ENCODE results near the gene CDC6.
"Not testable (repeated sequence)": the region's sequence is repeated elsewhere in the genome, so short reads cannot be mapped to it uniquely, and the experiment has no call there.

CDC6 gene

DNA sequence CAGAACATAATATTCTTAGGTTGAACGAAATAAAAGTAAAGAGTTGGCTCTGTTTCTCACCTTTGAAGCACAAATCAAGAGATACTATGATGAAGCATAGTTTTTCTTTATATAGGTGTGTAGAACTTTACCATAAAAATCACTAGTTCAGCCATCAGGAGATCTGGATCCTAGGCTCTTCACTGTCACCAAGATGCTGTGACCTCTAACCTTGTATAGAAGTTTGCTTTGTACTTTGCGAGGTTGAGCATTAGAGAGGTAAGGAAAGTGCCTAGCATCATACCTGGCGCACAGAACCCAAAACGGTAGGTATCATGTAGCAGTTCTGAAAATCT lies 553 bp upstream of the CDC6 start:
- no peak for DNase-seq (ENCODE audit: low spot score)

DNA sequence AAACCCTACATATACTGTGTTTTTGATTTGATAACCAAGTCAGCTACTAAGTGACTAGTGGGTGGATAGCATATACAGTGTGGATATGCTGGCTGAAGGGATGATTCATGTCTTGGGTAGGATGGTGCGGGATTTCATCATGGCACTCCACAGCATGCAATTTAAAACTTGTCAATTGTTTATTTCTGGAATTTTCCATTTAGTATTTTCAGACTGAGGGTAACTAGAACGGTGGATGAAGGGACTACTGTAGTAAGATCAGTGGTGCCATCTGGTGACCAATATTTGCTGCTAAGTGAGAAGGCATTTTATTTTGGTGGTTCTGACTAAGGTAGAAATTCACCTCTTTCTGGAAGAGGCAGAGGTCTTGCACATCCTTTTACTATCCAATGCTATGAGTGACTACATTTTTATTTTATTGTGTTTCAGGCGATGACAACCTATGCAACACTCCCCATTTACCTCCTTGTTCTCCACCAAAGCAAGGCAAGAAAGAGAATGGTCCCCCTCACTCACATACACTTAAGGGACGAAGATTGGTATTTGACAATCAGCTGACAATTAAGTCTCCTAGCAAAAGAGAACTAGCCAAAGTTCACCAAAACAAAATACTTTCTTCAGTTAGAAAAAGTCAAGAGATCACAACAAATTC lies 3.1 kb downstream of the CDC6 start:
- DNase-seq (ENCODE audit: low spot score) = peak; percentile 69

DNA sequence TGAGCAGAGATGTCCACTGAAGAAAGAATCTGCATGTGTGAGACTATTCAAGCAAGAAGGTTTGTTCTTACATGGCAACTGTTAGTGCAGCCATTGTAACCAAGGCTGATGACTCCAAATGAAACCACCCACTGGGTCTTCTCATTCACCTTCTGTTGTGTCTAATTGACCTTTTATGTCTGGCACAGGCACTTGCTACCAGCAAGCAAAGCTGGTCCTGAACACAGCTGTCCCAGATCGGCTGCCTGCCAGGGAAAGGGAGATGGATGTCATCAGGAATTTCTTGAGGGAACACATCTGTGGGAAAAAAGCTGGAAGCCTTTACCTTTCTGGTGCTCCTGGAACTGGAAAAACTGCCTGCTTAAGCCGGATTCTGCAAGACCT lies 3.6 kb downstream of the CDC6 start:
- no peak for DNase-seq (ENCODE audit: low spot score)

DNA sequence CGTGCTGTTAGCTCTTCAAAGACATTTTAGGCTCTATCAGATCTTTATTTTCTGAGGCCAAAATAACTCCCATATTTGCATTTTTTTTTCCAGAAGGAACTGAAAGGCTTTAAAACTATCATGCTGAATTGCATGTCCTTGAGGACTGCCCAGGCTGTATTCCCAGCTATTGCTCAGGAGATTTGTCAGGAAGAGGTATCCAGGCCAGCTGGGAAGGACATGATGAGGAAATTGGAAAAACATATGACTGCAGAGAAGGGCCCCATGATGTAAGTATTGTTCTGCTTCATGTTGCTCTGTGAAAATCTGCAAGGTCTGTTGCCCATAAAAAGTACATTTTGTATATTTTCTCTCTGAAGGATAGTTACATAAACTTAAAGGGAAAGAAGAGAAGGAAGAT lies 5.7 kb downstream of the CDC6 start:
- DNase-seq (ENCODE audit: low spot score) = no peak

DNA sequence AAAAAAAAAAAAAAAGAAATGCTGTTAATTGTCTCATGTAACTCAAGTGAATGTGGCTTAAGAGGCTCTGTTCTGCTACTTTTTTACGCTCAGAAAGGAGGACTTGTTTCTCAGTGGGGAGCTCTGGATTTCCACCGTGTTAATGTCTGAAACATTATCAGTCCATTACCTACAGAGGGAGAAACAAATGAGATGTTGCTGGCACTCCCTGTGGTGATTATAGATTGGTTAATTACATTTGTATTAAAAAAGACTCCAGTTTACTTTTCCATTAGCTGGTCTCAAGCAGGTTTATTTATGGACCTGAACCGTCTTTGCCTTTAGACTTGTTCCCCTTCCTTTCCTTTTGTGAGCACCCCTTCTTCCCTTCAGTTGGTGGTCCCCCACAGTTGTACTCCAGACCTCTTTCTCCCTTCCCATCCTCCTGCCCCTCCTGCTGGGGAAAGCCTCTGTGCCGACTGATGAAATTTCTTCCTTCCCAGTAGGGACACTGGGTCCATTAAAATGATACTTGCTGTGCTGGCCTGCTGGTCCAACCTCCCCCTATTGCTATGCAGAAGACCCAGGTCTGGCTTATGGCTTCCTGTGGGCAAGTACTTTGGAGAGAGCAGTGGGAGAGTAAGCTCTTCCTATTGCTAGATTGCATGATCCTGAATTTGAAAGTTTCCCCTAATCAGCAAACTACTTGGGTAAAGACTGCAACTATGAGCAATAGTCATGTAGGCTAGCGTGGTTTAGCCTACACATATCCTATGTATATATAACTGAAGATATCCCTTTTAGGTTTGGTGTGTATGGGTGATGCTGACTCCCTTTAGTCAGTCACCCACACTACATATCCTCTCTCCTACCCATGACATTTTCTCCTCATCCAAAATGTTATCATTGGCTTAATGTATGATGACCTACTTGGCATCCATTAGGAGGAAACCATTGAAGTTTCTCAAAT lies 8.1 kb downstream of the CDC6 start:
- no peak for DNase-seq (ENCODE audit: low spot score)

DNA sequence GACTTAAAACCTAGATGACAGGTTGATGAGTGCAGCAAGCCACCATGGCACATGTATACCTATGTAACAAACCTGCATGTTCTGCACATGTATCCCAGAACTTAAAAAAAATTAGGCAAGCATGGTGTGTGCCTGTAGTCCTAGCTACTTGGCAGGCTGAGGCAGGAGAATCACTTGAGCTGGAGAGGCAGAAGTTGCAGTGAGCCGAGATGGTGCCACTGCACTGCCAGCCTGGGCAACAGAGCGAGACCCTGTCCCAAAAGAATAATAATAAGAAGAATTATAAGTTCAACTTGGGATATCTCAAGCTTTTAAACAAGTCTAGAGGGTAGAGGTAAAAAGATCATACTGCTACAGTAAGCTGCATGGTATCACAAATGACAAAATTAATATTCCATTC lies 9.8 kb downstream of the CDC6 start:
- no peak for DNase-seq (ENCODE audit: low spot score)

DNA sequence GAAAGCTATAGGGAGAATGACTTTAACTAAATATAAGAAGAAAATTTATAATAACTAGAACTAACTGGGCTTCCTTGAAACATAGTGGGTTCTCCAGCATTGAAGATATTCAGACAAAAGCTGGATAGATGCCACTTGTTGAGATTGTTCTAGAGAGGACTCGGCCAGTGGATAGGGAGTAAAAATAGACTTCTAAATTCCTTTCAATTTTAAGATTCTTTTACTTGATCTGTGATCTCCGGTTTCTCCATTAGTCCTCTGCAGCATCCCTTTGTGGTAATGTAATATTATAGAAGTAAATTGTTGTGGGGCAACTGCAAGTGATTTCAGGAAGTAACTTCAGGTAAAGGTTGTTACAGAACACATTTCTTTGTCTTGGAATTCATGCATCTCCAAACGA lies 11.0 kb downstream of the CDC6 start:
- peak; percentile 71 for DNase-seq (ENCODE audit: low spot score)

DNA sequence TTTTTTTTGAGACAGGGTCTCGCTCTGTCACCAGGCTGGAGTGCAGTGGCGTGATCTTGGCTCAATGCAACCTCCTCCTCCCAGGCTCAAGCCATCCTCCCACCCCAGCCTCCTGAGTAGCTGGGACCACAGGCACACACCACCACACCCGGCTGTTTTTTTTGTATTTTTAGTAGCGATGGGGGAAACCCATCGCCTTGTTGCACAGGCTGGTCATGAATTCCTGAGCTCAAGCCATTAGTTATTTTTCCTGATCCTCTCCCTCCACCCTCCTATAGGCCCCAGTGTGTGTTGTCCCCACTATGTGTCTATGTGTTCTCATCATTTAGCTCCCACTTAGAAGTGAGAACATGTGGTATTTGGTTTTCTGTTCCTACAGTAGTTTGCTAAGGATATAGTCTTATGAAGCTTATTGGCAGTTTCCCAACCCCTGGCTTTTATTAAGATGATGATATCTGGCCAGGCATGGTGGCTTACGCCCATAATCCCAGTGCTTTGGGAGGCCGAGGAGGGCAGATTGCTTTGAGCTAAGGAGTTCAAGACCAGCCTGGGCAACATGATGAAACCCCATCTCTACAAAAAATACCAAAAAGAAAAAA lies 11.6 kb downstream of the CDC6 start:
- not testable (repeated sequence) for DNase-seq (ENCODE audit: low spot score)

DNA sequence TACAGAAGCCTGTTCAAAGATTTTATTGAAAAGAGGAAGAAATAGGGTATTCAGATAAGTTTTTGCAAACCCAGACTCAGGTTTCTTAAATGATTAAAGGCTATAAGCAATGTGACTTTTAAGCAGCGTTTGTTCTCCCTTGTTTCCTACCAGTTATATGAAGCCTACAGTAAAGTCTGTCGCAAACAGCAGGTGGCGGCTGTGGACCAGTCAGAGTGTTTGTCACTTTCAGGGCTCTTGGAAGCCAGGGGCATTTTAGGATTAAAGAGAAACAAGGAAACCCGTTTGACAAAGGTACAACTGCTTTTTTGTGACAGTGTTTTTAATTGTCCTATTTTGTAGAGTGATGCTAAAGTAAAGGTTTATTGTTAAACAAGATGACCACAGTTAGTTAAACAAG lies 13.6 kb downstream of the CDC6 start:
- no peak for DNase-seq (ENCODE audit: low spot score)

DNA sequence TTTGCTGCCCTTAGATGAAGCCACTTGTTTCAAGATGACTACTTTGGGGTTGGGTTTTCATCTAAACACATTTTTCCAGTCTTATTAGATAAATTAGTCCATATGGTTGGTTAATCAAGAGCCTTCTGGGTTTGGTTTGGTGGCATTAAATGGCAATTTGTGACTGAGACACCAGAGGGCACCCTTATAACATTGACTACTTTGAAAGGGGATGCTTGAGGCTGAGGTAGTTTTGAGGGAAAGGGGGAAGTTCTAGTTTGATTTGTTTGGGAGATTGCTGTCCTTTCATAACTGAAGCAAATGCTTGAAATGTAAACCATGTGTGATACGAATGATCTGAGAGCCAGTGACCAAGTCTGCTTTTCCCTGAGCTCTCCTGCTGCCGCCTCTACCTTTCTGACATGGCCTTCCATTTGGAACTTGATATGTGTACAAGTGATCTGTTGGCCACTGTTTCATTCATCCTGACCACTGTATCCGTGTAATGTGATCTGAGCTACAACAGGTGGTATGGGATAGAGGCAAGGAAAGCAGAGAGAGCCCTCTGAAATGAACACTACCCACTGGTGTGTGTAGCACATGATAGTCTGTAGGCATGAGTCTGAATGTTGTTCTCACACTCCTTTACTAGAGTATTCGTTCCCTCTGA lies 15.5 kb downstream of the CDC6 start:
- no peak for DNase-seq (ENCODE audit: low spot score)

DNA sequence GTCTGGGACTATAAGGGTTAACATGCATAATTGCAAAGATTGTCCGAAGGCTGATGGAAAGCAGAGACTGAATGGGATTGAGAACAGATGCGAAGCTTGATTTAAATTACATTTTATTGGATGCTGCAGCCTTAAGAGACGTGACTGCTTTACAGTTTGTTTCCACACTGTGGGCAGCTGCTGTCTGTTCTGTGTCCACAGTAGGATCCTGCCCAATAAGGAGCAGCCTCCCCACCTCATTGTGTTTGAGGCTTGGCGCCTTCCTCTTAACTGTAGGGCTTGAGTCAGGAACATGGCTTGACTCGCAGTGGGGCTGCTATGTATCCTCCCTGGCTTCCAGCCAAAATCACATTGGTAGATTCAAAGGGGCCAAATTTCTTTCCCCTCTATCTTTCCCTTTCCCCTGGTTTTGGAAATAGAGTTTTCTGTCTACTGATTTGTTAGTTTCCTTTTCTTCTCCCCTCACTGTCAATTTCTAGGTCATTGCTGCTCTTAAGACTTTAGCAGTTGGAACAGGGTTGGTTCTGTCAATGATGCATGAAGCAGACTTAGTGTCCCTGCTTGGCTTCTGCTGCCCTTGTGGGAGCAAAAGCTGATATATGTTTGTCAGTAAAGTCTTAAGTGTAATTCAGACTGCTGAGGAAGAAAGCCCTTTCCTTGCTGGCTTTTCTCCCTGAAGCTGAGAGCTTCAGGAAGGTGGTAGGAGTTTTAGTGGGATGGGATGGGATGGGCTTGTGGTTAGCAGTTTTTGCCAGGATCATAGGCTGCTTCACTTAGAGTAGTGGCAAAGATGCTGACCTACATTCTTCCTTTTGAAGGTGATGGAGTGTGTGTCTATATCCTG lies 16.3 kb downstream of the CDC6 start:
- no peak for DNase-seq (ENCODE audit: low spot score)

DNA sequence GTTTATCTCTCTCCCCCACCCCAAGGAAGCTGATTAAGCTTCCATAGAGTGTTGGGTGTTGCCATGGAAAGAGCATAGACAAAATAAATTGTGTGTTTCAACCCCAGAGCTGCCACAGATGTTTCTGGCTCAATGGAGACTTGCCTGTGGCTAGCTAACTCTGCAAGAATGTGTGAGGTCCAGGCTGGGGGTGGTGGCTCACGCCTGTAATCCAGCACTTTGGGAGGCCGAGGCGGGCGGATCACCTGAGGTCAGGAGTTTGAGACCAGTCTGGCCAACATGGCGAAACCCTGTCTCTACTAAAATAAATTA lies 16.8 kb downstream of the CDC6 start:
- not testable (repeated sequence) for DNase-seq (ENCODE audit: low spot score)

DNA sequence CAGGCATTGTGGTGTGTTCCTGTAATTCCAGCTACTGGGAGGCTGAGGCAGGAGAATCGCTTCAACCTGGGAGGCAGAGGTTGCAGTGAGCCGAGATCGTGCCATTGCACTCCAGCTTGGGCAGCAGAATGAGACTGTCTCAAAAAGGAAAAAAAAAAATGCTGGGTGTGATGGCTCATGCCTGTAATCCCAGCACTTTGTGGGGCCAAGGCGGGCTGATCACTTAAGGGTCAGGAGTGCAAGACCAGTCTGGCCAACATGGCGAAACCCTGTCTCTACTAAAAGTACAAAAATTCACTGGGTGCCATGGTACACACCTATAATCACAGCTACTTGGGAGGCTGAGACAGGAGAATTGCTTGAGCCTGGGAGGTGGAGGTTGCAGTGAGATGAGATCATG lies 17.2 kb downstream of the CDC6 start:
- not testable (repeated sequence) for DNase-seq (ENCODE audit: low spot score)

DNA sequence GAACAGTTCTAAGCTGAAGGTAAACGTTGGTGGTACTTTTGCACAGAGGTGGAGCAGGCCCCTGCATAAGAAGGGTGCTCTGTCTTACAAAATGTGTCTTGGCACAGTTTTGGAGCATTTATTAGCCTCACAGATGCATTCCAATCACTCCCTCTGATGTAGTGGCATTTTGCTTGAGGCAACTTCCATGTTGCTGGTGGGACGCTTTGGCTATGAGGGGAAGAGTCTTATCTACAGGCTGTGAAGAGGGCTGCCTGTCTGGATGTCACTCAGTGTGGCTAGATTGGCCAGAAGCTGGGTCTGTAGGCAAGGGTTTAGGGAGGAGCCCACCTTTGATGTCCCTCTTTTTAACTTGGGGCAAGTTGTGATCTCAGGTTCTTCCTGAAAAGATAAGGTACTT lies 18.7 kb downstream of the CDC6 start:
- no peak for DNase-seq (ENCODE audit: low spot score)

DNA sequence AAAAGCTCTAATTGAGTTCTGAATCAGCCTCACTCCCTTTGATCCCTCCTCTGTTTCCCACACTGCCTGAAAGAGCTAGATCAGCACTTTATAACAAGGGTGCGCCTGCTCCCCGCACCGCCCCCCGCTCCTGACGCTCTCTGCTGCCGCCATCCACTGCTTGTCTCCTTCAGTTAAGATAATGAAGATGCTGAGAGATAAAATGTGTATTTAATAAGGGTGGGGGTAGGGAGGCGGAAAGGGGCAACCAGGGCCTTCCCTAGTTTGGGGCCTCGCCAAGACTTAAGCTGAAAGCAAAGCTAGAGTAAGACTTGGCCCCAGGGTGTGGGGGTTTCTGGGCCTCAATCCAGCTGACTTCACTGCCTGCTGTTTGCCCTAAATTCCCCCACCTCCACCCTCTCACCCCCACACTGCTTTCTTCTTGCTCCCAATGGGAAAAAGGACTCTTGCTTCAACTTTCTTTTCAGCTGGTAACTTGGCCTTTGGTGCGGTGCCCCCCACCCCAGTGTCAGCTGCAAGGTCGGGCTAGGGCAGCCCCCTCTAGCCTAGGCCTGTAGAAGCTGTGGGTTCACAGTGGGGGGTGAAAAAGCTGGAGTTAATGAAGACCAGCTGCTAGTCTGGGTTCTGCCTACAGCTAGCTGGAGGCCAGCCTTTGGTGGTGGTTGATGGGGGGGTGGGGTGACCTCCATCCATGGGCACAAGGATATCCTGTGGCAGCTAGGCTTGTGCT lies 19.5 kb downstream of the CDC6 start:
- DNase-seq (ENCODE audit: low spot score) = no peak

DNA sequence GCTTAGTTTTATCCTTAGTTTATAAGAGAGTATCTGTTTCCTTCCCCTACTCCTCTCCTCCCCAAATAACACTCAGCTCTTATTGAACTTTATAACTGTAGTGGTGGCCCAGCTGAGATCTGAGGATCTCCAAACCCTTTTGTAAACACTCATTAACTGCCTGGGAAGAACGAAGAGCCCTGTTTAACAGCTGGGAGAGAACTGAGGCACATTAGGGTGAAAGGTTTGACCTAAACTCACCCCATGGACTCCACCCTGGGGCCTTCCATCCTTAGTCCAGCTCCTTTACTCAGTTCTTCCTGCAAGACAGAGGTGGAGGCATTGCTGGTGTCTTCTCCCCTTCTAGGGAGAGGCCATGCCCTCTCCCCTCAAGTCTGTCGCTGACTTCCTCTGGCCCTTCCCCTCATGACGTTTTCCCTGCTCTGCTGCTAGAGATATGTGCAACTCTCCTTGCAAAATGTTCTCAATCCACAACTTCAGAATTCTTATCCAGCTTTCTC lies 20.1 kb downstream of the CDC6 start:
- DNase-seq (ENCODE audit: low spot score) = no peak

DNA sequence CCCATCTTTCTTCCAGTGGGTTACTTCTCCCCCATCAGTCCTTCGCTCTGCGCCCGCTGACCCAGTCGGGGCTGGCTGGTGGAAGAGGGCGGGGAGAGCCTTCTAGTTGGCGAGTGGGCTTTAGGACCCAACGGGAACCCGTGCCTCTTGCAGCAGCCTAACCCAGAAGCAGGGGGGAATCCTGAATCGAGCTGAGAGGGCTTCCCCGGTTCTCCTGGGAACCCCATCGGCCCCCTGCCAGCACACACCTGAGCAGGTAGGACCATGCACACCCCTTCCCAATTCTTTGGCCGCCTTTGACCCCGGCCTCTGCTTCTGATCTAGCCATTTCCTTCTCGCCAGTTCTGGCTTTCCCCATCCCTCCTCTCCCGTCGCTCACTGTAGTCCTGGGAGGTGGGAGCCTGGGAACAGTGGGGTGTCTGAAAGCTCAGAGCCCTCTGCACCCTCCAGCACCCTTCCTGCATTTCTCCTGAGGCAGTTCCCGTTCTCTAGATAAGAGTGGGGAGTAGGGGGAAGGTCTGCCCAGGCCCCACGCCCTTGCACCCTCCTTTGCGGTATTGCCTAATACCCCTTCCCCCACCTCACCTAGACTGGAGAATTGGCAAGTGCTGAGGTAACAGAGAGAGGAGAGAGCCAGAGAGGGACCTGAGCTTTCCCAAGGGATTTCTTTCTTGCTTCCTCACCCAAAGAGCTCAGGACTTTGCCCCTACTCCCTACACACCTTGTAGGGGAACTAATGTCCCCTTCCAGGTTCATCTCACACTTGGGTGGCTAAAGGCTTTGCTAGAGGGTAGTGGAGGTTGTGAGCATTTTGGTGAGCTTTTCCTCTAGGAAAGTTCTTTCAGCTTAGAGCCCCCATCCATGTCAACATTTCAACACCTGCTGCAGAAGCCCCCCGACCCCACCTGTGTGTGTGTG lies 21.6 kb downstream of the CDC6 start, which contains the start of gene RARA:
RARA (plus strand) TSS at position 150 of the 918 bp plus-strand sequence. CDS start 22,039 bp downstream, outside the sequence.
- DNase-seq (ENCODE audit: low spot score) = no peak

DNA sequence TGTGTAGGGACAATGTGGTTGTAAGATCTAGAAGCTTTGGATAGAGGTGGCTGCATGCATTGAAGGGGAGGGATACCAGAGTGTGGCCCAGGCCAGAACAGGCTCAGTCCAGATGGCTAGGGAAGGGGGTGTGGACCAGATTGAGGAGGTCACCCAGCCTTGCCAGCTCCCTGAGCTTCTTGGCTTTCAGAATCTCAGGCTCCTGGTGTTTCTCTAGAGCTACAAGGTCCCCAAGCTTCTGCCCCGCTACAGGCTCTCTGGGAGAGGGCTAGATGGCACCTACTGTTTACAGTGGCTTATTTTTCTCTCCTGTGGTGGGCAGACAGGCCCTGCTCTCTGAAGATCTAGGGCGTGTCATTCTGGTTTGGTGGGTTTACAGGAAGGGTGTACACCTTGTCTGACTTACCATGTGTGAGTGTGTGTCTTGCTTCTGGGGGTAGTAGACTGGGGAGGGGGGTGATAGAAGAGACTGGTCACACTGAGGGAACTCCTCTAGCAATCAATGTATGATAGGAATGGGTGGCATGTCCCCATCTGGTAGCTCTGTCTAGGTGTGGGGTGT lies 22.4 kb downstream of the CDC6 start:
- no peak for DNase-seq (ENCODE audit: low spot score)

DNA sequence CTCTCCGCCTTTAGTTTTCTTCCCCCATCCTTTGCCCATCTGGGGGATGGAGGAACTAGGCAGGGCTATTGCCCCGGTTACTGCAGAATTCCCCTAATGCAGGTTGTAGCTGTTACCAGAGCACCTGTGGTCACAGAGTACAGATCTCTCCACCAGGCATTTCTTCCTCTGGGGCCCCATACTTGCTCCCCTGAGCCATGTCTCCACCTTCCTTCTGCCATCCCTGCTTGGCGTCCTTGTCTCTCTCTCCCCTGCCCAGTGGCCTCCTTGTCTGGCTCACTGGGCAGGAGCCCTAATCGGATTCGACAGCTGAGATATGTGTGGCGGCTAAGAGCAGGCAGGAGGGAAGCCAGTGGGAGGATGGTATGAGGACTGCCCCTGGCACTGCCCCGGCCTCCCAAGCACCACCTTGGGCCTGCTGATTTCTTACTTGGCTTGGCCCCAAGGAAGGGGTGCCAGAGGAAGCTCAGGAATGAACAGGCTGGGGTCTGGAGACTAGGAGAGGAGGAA lies 23.3 kb downstream of the CDC6 start:
- DNase-seq (ENCODE audit: low spot score) = no peak

Data from hepatic stellate cell (primary cell).